ENCODE results near the gene DPYSL5. TPM values are rescaled to one million over a fixed set of nuclear protein-coding genes. Genes with fewer than 3 reads are reported as not detected.
A peak's percentile ranks its signal among the peaks of the same experiment; 100 is the strongest.

The DPYSL5 gene
- total and polyA plus RNA-seq, 5 donors from 2014 or later: not detected

DNA sequence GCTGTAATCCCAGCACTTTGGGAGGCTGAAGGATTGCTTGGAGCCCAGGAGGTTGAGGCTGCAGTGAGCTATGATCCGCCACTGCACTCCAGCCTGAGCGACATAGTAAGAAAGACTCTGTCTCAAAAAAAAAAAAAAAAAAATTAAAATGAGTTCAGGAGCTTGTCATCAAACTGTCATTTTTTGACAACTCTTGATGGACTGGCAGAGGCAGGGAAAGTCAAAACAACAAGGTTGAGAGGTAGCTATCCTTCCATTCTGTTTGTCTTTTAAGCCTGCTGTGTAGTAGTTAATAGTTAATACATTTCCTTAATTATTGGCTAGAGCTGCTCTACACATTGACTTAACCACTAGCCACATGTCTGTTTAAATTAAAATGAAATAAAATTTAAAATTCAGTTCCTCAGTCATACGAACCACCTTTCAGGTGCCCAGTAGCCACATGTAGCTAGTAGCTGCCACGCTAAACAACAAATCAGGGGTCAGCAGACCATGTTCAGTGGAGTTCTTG, 22.7 kb downstream of the DPYSL5 start:
- no peaks in the 10 kb centered on the region for H3K9me3 ChIP-seq (ENCODE audit: control insufficient read depth in 2 of 2, low read length in 2 of 2)
- Mint-ChIP-seq H3K4me3 (no peak overlapping the region), H3K9me3 (peaks cover 0 to 1% (median 0%) of the 10 kb centered on the region in 7 donors), H3K36me3 (no peaks in the 10 kb centered on the region), H3K27me3 (peaks cover 31% of the 10 kb centered on the region), H3K4me1 (no peaks in the 10 kb centered on the region), H3K27ac (no peak overlapping the region)
- H3K36me3 ChIP-seq (ENCODE audit: control insufficient read depth, insufficient read depth, low read length): no peaks in the 10 kb centered on the region
- H3K27ac ChIP-seq (ENCODE audit: insufficient read depth, low read length, poor library complexity, severe bottlenecking): no peak overlapping the region
- ATAC-seq (ENCODE audit: low read depth in 2 of 2) (no peak), DNase-seq (no peak)
- no peak overlapping the region for H3K4me3 ChIP-seq (ENCODE audit: low read depth, low read length)
- H3K27me3 ChIP-seq (ENCODE audit: control insufficient read depth, insufficient read depth, low read length): peaks cover 2% of the 10 kb centered on the region
- no peaks in the 10 kb centered on the region for H3K4me1 ChIP-seq (ENCODE audit: control insufficient read depth, insufficient read depth, low read length, poor library complexity, severe bottlenecking)

DNA sequence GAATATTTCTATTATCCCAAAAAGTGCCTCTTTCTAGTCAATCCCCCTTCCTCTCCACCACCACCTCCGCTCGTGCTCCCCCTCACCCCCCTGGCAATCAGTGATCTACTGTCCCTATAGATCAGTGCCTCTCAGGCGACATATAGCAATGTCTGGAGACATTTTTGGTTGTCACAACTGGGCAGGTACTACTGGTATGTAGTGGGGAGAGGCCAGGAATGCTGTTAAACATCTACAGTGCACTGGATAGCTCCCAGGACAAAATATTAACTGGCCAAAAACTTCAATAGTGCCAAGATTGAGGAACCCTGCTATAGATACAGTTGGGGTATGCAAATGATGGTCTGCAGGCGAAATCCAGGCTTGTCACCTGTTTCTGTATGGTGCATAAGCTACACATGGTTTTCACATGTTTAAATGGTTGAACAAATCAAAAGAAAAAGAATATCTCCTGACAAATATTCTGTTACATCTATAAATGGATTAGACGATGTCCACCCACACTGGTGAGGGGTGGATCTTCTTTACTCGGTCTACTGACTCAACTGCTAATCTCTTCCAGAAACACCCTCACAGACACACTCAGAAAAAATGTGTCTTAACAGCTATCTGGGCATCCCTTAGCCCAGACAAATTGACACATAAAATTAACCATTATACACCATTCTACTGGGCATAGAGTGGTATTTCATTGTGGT, 25.5 kb downstream of the DPYSL5 start:
- H3K4me1 Mint-ChIP-seq: no peaks in the 10 kb centered on the region
- H3K9me3 ChIP-seq (ENCODE audit: control insufficient read depth in 2 of 2, low read length in 2 of 2): no peaks in the 10 kb centered on the region
- no peaks in the 10 kb centered on the region for H3K4me1 ChIP-seq (ENCODE audit: control insufficient read depth, insufficient read depth, low read length, poor library complexity, severe bottlenecking)
- H3K9me3 Mint-ChIP-seq: no peaks in the 10 kb centered on the region
- H3K27ac Mint-ChIP-seq: peak overlapping the region in 1 of 3 donors; percentile 44
- peaks cover 2% of the 10 kb centered on the region for H3K27me3 ChIP-seq (ENCODE audit: control insufficient read depth, insufficient read depth, low read length)
- H3K27me3 Mint-ChIP-seq: peaks cover 33% of the 10 kb centered on the region
- H3K4me3 ChIP-seq (ENCODE audit: low read depth, low read length): no peak overlapping the region
- no peaks in the 10 kb centered on the region for H3K36me3 ChIP-seq (ENCODE audit: control insufficient read depth, insufficient read depth, low read length)
- ATAC-seq (ENCODE audit: low read depth in 2 of 2) (no peak), DNase-seq (no peak)
- no peak overlapping the region for H3K4me3 Mint-ChIP-seq
- H3K36me3 Mint-ChIP-seq: no peaks in the 10 kb centered on the region
- H3K27ac ChIP-seq (ENCODE audit: insufficient read depth, low read length, poor library complexity, severe bottlenecking): no peak overlapping the region

DNA sequence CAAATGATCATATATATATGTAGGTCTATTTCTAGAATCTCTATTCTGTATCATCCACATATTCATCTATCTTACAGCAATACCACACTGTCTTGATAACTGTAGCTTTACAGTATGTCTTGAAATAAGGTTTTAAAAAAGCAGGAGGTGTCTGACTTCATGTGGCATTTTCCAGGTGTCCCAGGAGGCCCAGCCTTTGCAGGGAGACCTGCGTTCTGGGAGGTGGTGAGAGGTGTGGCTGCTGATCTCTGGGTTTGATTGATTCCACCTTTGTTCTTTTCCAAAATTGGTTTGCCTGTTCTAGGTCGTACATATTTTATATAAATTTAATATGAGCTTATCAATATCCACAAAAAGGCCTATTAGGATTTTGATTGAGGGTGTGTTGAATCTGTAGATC, 26.6 kb downstream of the DPYSL5 start:
- no peaks in the 10 kb centered on the region for H3K36me3 ChIP-seq (ENCODE audit: control insufficient read depth, insufficient read depth, low read length)
- peaks cover 2% of the 10 kb centered on the region for H3K27me3 ChIP-seq (ENCODE audit: control insufficient read depth, insufficient read depth, low read length)
- Mint-ChIP-seq H3K36me3 (no peaks in the 10 kb centered on the region), H3K27me3 (peaks cover 33% of the 10 kb centered on the region), H3K27ac (no peak overlapping the region), H3K4me1 (no peaks in the 10 kb centered on the region), H3K4me3 (no peak overlapping the region), H3K9me3 (no peaks in the 10 kb centered on the region)
- no peak overlapping the region for H3K27ac ChIP-seq (ENCODE audit: insufficient read depth, low read length, poor library complexity, severe bottlenecking)
- no peaks in the 10 kb centered on the region for H3K4me1 ChIP-seq (ENCODE audit: control insufficient read depth, insufficient read depth, low read length, poor library complexity, severe bottlenecking)
- no peak overlapping the region for H3K4me3 ChIP-seq (ENCODE audit: low read depth, low read length)
- ATAC-seq (ENCODE audit: low read depth in 2 of 2): no peak
- DNase-seq: no peak
- H3K9me3 ChIP-seq (ENCODE audit: control insufficient read depth in 2 of 2, low read length in 2 of 2): no peaks in the 10 kb centered on the region

DNA sequence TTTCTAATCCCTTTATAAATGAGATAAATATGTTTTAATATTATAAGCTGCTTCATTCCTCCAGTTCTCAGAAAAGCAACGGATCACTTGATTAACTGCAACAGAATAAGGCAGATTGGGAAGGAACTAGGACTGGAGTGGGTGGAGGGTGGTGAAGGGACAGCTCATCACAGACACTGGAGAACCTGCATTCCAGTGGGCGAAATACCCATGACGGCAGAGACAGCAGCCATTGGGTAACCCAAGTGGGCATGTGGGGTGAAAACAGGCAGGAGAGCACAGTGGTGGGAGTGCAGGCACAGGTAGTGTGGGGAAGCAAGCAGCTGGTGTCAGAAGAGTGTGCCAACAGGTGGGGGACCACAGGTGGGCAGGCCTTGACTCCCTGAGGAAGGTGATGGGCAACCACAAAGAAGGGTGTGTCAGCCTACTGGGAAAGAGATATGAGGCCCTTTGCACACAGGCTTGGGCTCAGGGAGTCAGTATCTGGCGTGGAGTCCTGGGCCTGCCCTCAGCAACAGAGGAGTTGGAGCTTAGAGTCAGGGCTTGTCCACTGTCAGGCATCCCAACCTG, 27.2 kb downstream of the DPYSL5 start:
- no peaks in the 10 kb centered on the region for H3K9me3 ChIP-seq (ENCODE audit: control insufficient read depth in 2 of 2, low read length in 2 of 2)
- Mint-ChIP-seq H3K9me3 (no peaks in the 10 kb centered on the region), H3K27ac (no peak overlapping the region), H3K4me3 (no peak overlapping the region), H3K36me3 (no peaks in the 10 kb centered on the region), H3K4me1 (no peaks in the 10 kb centered on the region), H3K27me3 (peaks cover 29% of the 10 kb centered on the region)
- peaks cover 2% of the 10 kb centered on the region for H3K27me3 ChIP-seq (ENCODE audit: control insufficient read depth, insufficient read depth, low read length)
- H3K4me1 ChIP-seq (ENCODE audit: control insufficient read depth, insufficient read depth, low read length, poor library complexity, severe bottlenecking): no peaks in the 10 kb centered on the region
- H3K36me3 ChIP-seq (ENCODE audit: control insufficient read depth, insufficient read depth, low read length): no peaks in the 10 kb centered on the region
- no peak for DNase-seq
- no peak overlapping the region for H3K4me3 ChIP-seq (ENCODE audit: low read depth, low read length)
- H3K27ac ChIP-seq (ENCODE audit: insufficient read depth, low read length, poor library complexity, severe bottlenecking): no peak overlapping the region
- no peak for ATAC-seq (ENCODE audit: low read depth in 2 of 2)

DNA sequence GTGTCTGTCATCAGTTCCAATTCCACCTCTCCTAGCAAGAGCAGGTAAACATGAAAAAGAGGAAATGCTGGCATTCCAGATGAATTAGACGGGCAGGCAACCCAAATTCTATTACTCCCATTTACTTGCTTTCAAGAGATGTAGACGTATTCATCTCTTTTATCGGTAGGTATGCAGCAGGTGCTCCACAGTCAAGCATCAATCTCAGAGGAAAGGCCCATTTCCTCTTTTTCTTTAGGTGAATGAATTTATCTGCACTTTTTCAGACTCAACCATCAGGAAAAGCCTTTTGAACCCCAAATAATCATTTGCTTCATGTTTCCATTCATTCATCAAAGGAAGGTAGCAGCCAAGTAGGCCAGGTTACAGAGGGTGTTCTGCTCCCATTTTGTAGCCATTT, 27.9 kb downstream of the DPYSL5 start:
- H3K9me3 ChIP-seq (ENCODE audit: control insufficient read depth in 2 of 2, low read length in 2 of 2): no peaks in the 10 kb centered on the region
- no peak overlapping the region for H3K4me3 Mint-ChIP-seq
- H3K27me3 Mint-ChIP-seq: peaks cover 27% of the 10 kb centered on the region
- H3K27ac ChIP-seq (ENCODE audit: insufficient read depth, low read length, poor library complexity, severe bottlenecking): no peak overlapping the region
- no peaks in the 10 kb centered on the region for H3K4me1 Mint-ChIP-seq
- H3K9me3 Mint-ChIP-seq: peaks cover 0 to 2% (median 0%) of the 10 kb centered on the region in 7 donors
- no peaks in the 10 kb centered on the region for H3K4me1 ChIP-seq (ENCODE audit: control insufficient read depth, insufficient read depth, low read length, poor library complexity, severe bottlenecking)
- H3K36me3 ChIP-seq (ENCODE audit: control insufficient read depth, insufficient read depth, low read length): no peaks in the 10 kb centered on the region
- H3K4me3 ChIP-seq (ENCODE audit: low read depth, low read length): no peak overlapping the region
- no peaks in the 10 kb centered on the region for H3K36me3 Mint-ChIP-seq
- no peak for DNase-seq
- ATAC-seq (ENCODE audit: low read depth in 2 of 2): no peak
- H3K27ac Mint-ChIP-seq: no peak overlapping the region
- H3K27me3 ChIP-seq (ENCODE audit: control insufficient read depth, insufficient read depth, low read length): peaks cover 2% of the 10 kb centered on the region

DNA sequence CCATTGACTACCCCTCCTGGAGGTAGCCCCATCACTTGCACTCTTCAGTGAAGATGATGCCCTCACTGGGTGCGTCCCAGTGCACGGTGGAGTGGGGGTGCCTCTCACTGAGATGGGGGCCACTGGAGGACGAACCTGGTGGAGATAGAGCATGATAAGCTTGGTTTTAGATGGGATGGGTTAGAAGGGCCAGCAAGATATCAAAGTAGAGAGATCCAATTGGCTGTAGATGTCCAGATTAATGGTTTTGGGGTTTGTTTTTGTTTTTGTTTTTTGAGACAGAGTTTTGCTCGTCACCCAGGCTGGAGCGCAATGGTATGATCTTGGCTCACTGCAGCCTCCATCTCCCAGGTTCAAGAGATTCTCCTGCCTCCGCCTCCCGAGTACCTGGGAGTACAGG, 28.3 kb downstream of the DPYSL5 start:
- H3K27ac ChIP-seq (ENCODE audit: insufficient read depth, low read length, poor library complexity, severe bottlenecking): no peak overlapping the region
- H3K27ac Mint-ChIP-seq: no peak overlapping the region
- peaks cover 0 to 2% (median 0%) of the 10 kb centered on the region in 7 donors for H3K9me3 Mint-ChIP-seq
- no peak overlapping the region for H3K4me3 ChIP-seq (ENCODE audit: low read depth, low read length)
- no peak for DNase-seq
- peaks cover 2% of the 10 kb centered on the region for H3K27me3 ChIP-seq (ENCODE audit: control insufficient read depth, insufficient read depth, low read length)
- no peaks in the 10 kb centered on the region for H3K9me3 ChIP-seq (ENCODE audit: control insufficient read depth in 2 of 2, low read length in 2 of 2)
- H3K36me3 Mint-ChIP-seq: no peaks in the 10 kb centered on the region
- no peak overlapping the region for H3K4me3 Mint-ChIP-seq
- no peak for ATAC-seq (ENCODE audit: low read depth in 2 of 2)
- peaks cover 27% of the 10 kb centered on the region for H3K27me3 Mint-ChIP-seq
- H3K4me1 ChIP-seq (ENCODE audit: control insufficient read depth, insufficient read depth, low read length, poor library complexity, severe bottlenecking): no peaks in the 10 kb centered on the region
- H3K36me3 ChIP-seq (ENCODE audit: control insufficient read depth, insufficient read depth, low read length): no peaks in the 10 kb centered on the region
- no peaks in the 10 kb centered on the region for H3K4me1 Mint-ChIP-seq

DNA sequence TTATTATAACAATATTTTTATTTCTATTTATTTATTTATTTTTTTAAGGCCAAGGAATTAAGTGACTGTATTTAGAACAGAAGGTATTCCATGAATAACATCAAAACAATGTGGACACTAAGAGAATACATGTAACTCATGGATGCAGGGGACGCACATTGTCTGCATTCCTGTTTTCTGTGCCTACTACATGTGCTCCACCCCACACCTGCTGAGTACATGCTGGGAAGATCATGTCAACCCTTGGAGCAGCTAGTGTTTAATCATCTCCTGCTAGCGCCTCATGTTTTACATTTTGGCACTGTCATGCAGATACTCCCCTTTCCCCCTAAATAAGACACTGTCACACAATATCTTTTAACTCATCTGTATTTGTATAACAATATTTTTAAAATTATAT, 29.3 kb downstream of the DPYSL5 start:
- H3K27ac Mint-ChIP-seq: no peak overlapping the region
- ATAC-seq (ENCODE audit: low read depth in 2 of 2) (no peak), DNase-seq (no peak)
- H3K4me1 ChIP-seq (ENCODE audit: control insufficient read depth, insufficient read depth, low read length, poor library complexity, severe bottlenecking): no peaks in the 10 kb centered on the region
- no peak overlapping the region for H3K4me3 ChIP-seq (ENCODE audit: low read depth, low read length)
- H3K4me3 Mint-ChIP-seq: no peak overlapping the region
- peaks cover 23% of the 10 kb centered on the region for H3K27me3 Mint-ChIP-seq
- H3K9me3 Mint-ChIP-seq: peaks cover 0 to 2% (median 0%) of the 10 kb centered on the region in 7 donors
- H3K36me3 ChIP-seq (ENCODE audit: control insufficient read depth, insufficient read depth, low read length): no peaks in the 10 kb centered on the region
- H3K4me1 Mint-ChIP-seq: no peaks in the 10 kb centered on the region
- H3K9me3 ChIP-seq (ENCODE audit: control insufficient read depth in 2 of 2, low read length in 2 of 2): no peaks in the 10 kb centered on the region
- no peaks in the 10 kb centered on the region for H3K36me3 Mint-ChIP-seq
- no peak overlapping the region for H3K27ac ChIP-seq (ENCODE audit: insufficient read depth, low read length, poor library complexity, severe bottlenecking)
- H3K27me3 ChIP-seq (ENCODE audit: control insufficient read depth, insufficient read depth, low read length): no peaks in the 10 kb centered on the region

DNA sequence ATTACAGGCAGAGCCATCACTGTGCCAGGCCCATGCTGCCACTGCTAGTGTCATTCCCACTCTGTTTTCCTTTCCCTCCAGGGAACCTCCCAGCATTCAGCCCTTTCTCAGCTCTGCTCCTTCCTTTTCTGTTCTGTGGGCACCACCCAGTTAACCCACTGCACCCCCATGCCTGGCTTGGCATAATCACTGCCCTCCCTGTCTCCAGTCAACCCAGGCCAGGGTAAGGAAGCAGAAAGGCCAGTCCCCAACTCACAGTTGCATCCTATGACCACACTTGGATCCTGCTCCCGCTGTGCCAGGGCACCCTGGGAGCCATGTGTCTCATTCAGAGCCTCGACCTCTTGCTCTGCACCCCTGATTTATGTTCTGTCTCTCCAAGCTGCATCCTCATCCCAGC, 32.2 kb downstream of the DPYSL5 start:
- peak overlapping the region in 1 of 3 donors; percentile 33 for H3K27ac Mint-ChIP-seq
- H3K4me1 Mint-ChIP-seq: no peaks in the 10 kb centered on the region
- Histone ChIP-seq H3K4me1 (ENCODE audit: control insufficient read depth, insufficient read depth, low read length, poor library complexity, severe bottlenecking) (no peaks in the 10 kb centered on the region), H3K4me3 (ENCODE audit: low read depth, low read length) (no peak overlapping the region), H3K9me3 (ENCODE audit: control insufficient read depth in 2 of 2, low read length in 2 of 2) (no peaks in the 10 kb centered on the region), H3K27ac (ENCODE audit: insufficient read depth, low read length, poor library complexity, severe bottlenecking) (no peak overlapping the region), H3K27me3 (ENCODE audit: control insufficient read depth, insufficient read depth, low read length) (no peaks in the 10 kb centered on the region), H3K36me3 (ENCODE audit: control insufficient read depth, insufficient read depth, low read length) (no peaks in the 10 kb centered on the region)
- no peak overlapping the region for H3K4me3 Mint-ChIP-seq
- DNase-seq (no peak), ATAC-seq (ENCODE audit: low read depth in 2 of 2) (no peak)
- peaks cover 6% of the 10 kb centered on the region for H3K27me3 Mint-ChIP-seq
- H3K36me3 Mint-ChIP-seq: no peaks in the 10 kb centered on the region
- peaks cover 0 to 2% (median 0%) of the 10 kb centered on the region in 7 donors for H3K9me3 Mint-ChIP-seq

Data from CD4-positive, CD25-positive, alpha-beta regulatory T cell (primary cell).